Activated CD4-positive, CD25-positive, alpha-beta regulatory T cell (primary cell): ENCODE measurements around the gene GALNT16.

ENCODE experiments used
- DNase-seq, 4 experiments: peaks; one replicate each; lab custom pipeline; 2025; lab: John Stamatoyannopoulos, UW

Gene GALNT16

DNA sequence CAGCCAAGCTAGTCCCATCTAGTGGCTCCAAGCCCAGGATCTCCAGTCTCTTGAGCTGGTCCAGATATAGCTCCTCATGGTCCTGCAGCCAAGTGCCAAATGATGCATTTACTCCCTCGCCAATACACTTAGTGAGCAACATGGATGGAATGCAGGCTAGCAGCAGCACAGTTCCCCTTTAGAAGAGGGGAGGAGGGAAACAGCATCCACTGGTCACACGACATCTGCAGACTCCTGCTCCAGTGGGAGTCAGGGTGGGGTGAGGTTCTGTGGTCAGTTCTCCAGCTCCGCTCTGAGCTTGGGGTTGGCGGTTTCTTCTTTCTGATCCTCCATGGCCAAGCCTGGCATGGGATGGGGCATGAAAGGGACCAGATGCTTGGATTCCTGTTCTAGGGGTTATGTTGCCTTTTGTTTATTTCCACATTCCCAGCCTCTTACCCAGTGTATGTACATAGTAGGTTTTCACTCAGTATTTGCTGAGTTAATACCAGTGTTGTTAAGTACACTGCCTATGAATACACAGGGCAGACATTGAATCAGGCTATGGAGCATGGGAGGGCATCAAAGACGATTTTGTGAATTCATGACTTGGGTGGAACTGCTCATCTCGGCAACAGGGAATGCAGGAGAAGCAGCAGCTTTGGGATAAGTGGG, 57.3 kb downstream of the GALNT16 start:
- DNase-seq: no peak

DNA sequence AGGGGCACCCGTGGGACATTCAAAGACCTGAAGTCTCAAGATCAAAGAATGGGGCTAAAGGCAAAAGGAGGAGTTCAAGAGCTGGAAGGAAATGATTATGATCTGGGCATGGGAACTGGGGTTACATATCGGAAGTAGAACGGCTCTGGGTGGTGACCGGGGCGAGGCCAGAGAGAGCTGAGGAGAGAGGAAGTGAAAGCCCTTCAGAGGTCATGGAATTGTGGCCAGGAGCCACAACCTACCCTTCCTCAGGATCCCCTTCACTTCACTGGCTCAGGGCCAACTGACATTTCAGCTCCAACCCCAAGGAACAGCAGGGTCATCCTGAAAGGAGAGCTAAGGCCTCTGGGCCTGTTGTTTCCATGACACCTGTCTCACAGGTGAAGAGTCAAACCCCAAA, 57.8 kb downstream of the GALNT16 start:
- no peak for DNase-seq

DNA sequence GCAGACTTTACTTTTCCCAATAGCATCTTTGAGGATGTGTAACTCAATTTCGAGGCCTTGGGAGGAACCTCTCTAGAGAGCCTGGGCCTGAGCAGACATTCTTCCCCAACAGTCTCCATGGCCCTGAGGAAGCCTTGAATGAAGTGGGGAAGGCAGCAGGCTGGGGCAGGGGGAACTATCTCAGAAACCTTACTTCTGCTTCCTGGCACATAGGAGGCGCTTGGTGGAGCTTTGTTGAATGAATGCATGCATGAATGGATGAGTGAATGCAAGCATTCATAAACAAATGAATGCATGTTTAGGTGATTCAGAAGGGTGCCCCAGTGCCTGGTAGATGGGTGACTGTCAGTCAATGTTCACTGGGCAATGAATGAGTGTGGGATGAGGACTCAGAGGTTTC, 58.3 kb downstream of the GALNT16 start:
- DNase-seq: no peak

DNA sequence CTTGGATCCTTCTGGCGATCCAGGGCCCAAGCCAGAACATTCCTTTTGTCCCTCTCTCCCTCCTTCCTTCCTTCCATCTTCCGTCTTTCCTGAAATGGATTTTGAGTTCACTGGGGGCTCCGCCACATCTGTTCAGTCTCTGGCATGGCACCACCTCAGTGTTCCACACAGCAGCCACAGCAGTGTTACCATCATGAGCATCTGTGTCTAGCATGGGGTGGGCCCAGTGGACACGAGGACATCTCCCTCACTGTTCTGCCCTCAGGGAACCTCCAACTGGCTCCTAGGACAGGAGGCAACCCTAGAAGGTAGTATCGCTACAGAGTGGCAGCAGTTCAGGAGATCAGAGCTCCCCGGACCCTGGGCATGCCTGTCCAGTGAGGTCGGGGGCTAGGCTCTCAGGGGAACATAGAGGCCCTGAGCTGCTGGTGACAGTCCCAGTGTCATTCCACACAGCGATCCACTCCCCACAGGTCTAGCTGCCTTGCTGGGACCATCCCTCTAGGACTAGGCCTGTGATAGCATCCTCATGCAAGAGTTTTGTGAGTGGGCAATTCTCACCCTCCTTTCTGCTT, 59.0 kb downstream of the GALNT16 start:
- no peak for DNase-seq

DNA sequence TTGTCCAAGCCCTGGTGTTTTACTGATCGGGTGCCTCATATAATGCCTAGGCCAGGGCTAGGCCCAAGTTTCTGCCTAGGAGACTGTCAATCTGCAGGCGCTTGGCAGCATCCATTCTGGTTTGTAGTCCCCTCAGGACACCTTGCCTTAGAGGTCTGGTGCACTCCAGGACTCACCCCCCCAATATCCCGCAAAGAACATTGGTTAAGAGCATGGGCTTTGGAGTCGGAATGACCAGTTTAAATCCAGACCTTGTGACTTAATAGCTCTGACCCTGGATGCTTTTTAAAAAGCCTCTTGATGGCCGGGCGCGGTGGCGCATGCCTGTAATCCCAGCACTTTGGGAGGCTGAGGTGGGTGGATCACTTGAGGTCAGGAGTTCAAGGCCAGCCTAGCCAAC, 60.0 kb downstream of the GALNT16 start:
- DNase-seq: no peak

DNA sequence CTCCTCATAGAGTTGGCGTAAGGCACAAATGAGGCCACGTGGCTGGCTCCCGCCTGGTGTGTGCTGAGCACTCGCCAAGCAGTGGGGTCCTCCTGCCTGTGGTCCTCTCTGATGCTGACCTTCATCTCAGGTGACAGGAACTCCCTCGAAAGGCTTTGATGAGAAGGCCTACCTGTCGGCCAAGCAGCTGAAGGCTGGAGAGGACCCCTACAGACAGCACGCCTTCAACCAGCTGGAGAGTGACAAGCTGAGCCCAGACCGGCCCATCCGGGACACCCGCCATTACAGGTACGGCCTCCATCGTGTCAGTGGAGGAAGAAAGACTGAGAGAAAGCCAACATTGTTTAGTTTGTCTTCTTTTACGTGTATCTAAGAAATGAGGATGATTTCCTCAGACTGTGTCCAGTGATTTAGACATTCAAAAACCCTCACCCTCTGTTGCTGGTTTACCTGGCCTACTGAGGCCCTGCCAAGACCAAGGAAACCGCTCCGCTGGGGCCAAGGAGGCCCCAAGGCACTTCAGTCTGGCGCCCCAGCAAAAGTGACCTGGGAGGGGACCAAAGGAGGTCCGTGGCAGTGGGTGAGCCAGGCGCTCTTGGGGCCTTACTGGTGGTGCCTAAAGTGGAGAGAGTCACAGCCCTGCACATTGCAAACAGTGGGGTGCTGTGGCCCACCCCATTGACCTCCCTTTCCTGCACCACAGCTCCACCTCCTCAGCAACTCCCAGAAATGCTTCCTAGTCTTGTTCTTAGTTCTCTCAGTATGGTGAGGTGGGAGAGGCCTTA, 60.8 kb downstream of the GALNT16 start:
- DNase-seq: no peak

DNA sequence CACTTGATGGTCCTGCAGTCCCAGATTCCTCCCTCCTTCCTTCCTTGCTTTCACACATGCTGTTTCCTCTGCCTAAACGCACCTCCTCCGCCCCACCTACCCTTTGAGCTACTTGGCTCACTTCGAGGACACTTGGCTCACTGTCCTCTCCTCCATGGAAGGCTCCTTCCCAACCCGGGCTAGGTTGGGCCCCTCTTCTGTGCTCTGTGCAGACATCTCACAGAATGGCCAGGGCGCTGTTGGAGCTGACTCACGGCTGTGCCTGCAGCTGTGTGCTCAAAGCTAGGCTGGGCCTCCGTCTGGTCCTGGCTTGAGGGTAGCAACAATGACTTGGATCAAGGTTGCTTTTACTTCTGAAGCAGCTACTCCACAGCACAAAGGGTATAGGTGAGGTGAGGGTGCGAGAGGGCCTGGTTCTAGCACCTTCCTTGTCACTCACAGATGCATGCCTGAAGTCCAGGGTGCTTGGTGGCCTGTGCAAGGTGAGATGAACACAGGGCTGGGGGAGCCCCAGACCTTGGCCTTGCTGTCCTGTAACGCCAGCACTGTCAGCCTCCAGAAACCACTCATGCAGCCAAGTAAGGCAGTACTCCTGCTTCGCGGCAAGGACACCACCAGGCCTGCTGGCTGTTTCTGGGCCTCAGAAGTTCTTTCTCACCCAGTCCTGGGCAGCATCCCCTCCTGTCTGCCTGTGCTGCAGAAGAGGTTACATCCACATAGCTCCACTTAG, 61.8 kb downstream of the GALNT16 start:
- no peak for DNase-seq

DNA sequence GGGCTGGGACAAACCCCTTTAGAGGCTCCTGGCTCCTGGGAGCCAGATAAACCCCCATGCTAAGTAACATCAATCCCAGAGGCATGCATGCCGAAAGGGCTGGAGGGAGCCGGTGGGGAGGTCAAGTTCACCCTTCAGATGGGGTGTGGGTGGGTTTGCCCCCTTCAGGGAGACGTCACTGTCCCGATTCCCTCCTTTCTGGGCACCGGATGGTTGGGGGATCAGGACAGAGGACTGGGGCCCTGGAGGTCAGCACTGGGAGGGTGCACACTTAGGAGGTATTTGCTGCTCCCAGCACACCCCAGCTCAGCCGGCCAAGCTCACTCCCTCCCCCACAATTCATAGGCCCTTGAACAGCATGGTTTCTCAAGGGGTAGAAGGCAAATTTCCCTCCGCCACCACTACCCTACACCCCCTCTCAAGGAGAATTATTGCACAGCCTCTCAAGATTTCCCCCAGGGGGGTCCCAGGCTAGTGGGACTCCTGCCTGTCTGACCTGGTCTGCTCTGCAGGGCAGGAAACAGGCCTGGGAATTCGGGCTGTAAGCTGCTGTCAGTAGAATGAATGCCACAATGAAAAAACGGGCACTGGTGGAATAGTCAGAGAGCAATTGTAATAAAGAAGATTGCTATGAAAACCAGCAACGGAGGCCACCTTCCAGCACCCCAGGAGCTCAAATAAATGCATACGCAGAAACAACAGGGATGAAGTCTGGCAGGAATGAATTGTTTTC, 63.5 kb downstream of the GALNT16 start:
- DNase-seq: no peak

DNA sequence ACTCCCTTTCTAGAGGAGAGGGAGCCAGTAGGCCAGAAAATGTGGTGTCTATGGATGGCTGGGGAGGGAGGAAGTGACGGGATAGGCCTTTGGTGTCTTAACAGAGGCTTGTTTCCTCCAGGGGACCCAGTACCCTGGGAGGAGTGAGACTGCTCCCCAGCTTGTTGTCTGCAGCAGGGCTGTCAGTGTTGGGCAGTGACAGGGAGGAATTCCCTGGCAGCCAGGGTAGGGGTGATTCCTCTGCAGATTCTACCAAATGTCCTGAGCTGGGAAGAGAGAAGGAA, 64.0 kb downstream of the GALNT16 start:
- DNase-seq: no peak

DNA sequence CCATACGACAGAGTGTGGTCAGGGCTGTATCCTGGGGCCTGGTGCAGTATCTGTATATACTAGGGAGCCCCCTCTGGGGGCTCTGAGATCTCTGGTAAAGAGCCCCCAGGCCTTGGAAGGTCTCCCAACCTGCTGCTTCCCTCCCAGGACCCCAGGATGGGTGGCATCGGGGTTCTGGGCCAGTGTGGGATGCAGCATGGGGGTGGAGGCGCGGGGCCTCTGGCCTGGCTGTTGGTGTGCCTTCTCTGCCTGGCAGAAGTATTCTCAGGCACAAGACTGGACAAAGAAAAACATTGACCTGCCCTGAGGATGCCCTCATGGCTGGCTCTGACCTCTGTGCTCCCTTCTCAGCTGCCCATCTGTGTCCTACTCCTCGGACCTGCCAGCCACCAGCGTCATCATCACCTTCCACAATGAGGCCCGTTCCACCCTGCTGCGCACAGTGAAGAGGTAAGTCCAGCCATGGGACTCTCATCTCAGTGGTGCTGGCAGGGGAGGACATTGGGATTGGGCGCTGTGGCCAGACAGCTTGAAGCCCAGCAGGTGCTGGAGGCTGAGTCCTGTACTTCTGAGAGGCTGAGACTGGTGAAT, 64.5 kb downstream of the GALNT16 start:
- no peak for DNase-seq

DNA sequence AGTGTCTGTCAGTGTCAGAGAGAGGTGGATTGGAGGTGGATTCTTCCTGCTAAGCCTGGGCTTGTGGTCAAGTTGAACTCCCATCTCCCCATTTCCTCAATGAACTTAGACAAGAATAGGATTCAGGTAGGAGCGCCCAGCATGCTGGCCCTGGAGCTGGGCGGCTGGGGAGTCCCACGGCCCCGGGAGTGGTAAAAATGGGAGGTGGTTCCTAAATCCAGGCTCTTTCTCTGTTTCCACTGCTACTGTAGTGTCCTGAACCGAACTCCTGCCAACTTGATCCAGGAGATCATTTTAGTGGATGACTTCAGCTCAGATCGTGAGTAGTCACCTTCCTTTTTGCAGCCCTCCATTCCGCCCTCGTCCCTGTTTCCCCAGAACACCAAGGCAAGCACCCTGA, 65.1 kb downstream of the GALNT16 start:
- DNase-seq: no peak

DNA sequence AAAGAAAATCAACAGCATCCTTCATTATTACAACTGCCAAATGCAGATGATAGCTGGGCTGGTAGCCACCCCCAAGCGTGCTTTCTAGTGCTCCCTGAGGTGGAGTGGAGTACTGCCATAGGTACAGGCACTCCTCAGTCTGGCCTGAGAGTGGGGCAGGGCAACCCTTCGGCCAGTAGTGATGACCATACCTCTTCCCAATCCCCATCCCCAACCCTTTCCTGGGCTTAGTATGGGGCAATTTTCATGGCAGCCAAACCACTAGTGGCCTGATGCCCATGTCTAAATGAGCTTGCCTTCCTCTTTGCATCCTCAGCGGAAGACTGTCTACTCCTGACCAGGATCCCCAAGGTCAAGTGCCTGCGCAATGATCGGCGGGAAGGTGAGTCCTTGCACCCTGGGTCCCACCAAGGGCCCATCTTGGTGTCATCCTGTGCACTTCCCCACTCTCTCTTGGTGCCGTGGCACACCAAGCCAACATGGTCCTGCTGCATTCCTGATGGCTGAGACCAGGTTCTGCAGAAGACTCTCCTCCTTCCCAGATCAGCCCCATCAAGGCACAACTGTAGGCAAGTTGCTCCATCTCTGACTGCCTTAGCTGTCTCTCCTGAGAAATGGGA, 65.8 kb downstream of the GALNT16 start:
- DNase-seq: no peak

DNA sequence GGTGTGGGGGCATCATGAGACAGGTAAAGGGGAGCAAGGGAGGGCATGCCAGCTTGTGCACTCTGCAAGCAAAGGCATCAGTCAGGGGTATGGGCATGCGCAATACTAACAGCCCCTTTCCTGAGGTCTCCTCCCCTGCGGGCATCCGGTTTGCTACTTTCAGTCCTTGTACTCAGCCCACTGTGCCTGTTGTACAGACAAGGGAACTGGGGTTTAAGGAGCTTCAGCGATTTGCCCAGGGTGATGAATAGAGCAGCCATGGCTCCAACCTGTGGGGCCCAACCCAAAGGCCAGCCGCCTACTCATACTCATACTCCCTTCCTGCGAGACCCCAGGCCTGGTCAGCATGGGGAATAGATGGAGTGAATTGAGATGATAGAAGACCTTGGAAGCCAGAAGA, 66.7 kb downstream of the GALNT16 start:
- DNase-seq: no peak

DNA sequence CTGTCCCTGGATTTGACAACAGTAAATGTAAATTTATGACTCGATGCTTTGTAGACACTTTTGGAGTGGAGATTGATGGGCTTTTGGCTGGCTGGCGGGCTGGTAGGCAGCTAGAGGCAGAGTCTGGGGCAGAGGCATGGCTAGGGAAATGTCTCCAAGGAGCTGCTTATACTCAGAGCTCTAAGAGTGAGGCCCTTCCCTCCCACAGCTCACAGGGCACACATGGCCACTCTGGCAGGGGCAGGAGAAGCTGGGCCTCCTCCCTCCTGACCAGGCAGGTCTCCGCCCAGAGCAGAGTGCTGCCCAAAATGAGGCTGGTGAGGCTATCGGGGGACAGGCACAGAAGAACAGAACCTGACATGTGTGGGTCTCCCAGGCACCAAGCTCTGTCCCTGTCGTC, 67.5 kb downstream of the GALNT16 start:
- no peak for DNase-seq

DNA sequence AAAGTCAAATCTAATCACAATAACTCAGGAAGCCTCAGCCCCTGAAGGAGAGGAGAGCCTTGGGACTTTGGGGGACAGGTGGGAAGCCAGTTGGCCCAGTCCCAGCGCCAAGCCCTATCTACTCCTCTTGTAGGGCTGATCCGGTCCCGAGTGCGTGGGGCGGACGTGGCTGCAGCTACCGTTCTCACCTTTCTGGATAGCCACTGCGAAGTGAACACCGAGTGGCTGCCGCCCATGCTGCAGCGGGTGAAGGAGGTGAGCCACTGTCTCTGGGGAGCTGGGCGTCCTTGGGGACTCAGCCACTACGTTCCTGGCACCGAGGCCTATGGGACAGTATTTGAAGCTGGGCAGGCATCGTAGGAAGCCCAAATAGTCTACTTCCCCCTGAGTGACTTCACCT, 68.4 kb downstream of the GALNT16 start:
- no peak for DNase-seq

DNA sequence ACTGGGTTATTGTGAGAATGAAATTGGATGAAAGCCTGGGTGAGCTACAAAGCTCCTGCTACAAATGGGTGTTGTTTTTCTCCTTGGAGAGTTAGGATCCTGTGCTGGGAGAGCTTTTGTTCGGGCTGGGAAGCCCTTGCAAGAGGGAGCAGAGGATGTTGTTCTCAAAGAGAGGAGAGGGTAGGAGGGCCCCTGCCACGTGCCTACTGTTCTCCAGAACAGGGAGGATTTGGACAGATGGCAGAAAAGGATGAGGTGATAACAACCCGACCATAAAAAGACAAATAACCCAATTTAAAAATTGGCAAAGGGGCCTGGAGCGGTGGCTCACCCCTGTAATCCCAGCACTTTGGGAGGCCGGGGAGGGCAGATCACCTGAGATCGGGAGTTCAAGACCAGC, 68.8 kb downstream of the GALNT16 start:
- no peak for DNase-seq

DNA sequence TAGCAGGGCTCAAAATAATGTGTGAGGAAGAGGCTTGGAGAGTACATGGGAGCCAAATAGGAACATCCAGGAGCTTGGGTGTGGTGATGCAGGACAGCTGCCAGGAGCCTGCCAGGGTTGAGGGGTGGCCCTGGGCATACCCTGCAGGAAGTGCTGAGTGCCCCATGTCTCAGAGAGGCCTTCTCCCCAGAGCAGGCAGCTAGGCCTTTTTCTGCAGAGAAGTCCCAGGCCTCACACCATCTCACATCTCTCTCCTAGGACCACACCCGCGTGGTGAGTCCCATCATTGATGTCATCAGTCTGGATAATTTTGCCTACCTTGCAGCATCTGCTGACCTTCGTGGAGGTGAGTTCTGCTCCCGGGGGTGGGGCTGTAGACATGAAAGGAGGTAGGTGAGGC, 71.2 kb downstream of the GALNT16 start:
- DNase-seq: no peak

DNA sequence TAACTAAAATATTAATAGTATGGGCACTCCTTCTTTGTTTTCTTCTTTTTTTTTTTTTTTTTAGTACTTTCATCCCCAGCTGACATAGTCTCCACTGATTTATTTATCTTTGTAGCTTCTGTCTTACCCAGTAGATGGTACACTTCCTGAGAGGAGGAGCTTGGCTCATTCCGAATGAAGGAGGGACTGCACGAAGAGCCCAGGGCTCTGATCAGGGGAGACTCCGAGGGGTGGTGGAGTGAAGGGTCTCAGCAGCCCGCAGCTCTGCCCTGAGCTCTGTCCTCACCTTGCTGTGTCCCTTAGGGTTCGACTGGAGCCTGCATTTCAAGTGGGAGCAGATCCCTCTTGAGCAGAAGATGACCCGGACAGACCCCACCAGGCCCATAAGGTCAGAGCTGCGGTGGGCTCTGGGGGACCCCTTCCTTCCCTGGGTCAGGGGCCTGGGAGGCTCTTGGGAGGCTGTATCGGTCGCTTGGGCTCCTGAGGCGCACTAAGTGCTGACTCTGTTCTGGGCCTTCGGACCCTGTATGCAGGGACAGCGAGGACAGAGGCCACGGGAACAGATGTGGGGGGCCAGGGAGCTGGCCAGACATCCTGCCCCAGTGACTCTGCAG, 72.9 kb downstream of the GALNT16 start:
- DNase-seq: no peak

DNA sequence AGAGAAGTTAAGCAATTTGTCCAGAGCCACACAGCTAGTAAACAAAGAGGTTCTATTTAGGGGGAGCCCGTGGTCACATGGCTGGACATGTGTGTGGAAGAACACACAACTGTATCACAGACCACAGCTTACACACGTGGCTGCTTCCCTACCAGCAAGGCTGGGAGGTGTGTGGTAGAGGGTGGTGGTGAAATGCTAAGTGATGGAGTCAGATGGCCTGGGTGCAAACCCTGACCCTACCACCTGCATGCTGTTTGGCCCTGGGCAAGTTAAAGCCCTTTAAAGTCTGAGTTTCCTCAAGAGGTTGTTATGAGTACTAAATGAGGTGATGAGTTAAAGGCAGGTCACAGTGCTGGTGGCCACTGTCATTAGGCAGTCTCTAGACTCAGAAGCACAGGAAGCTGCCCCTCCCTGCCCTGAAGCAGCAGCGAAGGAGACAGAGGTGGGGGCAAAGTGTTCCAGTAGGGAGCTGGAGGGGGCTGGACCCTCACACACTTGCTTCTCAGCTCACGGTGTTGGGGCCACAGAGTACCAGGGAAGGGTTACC, 73.9 kb downstream of the GALNT16 start:
- no peak for DNase-seq

DNA sequence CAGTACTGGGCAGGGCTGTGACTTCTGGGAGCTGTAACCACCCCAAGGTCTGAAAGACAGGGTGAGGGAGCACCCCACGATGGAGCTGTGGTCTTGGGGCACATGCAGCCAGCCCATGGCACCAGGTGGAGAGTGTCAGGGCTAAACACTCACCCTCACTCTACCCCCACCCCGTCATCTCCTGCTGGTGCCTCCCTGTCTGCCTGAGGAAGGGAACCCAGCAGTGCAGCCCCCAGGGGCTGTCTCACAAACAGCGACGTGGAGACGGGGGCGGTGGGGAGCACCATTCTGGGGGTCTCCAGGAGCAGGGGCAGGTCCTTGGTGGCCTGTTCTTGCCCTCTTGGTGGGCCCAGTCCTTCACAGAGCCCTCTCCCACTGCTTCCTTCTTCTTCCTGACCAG, 74.6 kb downstream of the GALNT16 start:
- no peak for DNase-seq

DNA sequence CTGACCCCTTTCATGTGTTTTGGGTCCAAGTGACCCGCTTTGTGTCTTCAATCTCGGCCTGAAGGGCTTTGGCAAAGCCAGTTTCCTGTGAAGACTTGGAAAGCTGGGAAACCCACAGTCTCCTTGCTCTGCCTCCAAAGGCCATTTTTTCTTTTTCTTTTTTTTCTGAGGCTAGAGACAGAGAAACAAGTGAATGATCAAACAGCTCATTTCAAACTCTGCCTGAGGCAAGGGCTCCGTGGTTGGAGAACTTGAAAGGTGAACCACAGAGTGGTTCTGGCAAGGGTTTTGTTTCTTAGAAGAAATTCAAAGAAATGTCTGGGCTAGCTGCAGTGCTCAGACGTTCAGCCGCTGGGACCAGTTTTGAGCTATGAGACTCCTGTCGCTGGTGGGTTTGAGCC, 75.4 kb downstream of the GALNT16 start:
- no peak for DNase-seq
